H9 (cell line): Measurements from ENCODE around the gene MAD1L1. TPM values are rescaled to one million over a fixed set of nuclear protein-coding genes. Genes with fewer than 3 reads are reported as not detected.

Experiments
- DNase-seq: peaks from one replicate; pipeline ENCODE4 v3.0.0-alpha.2; 2017
- H2AFZ ChIP-seq: one replicate; pipeline ENCODE4 v1.6.1; 2013; ENCODE audit warnings: mild to moderate bottlenecking, low read length, control low read depth, moderate library complexity
- H2AK5ac ChIP-seq: 2 replicates; pipeline ENCODE4 v1.6.1; 2013; ENCODE audit warnings: low read length, control low read depth, mixed read lengths; ENCODE audit not compliant: insufficient read length
- H2BK120ac ChIP-seq: one replicate; pipeline ENCODE4 v1.6.1; 2013; ENCODE audit warnings: low read depth, mild to moderate bottlenecking, low read length, control low read depth, inconsistent platforms; ENCODE audit not compliant: poor library complexity, severe bottlenecking
- H2BK12ac ChIP-seq: 2 replicates; pipeline ENCODE4 v1.6.1; 2013; ENCODE audit warnings: low read length, control low read depth, mixed read lengths, low read depth; ENCODE audit not compliant: insufficient read length
- H2BK15ac ChIP-seq: 2 replicates; pipeline ENCODE4 v1.6.1; 2013; ENCODE audit warnings: low read depth, low read length, control low read depth
- H2BK20ac ChIP-seq: one replicate; pipeline ENCODE4 v1.6.1; 2013; ENCODE audit warnings: low read depth, mild to moderate bottlenecking, low read length, control low read depth, inconsistent platforms; ENCODE audit not compliant: poor library complexity, severe bottlenecking
- H2BK5ac ChIP-seq: 2 replicates; pipeline ENCODE4 v1.6.1; 2013; ENCODE audit warnings: low read length, control low read depth, mixed read lengths; ENCODE audit not compliant: insufficient read length
- H3K14ac ChIP-seq: 2 replicates; pipeline ENCODE4 v1.6.1; 2013; ENCODE audit warnings: low read length, control low read depth; ENCODE audit not compliant: insufficient read depth
- H3K18ac ChIP-seq: 2 replicates; pipeline ENCODE4 v1.6.1; 2013; ENCODE audit warnings: low read depth, mild to moderate bottlenecking, mixed read lengths, low read length, control low read depth; ENCODE audit not compliant: insufficient read length
- H3K23ac ChIP-seq: 2 replicates; pipeline ENCODE4 v1.6.1; 2013; ENCODE audit warnings: low read length, control low read depth, mixed read lengths, low read depth; ENCODE audit not compliant: insufficient read length
- H3K23me2 ChIP-seq: 2 replicates; pipeline ENCODE4 v1.6.1; 2013; ENCODE audit warnings: low read depth, mild to moderate bottlenecking, mixed read lengths, low read length, control low read depth; ENCODE audit not compliant: insufficient read length, poor library complexity, severe bottlenecking
- H3K27ac ChIP-seq: 2 replicates; pipeline ENCODE4 v1.5.1; 2013; ENCODE audit warnings: low read length, control low read depth, mixed read lengths, low read depth; ENCODE audit not compliant: insufficient read length
- H3K27me3 ChIP-seq: 2 replicates; pipeline ENCODE4 v1.6.1; 2013; ENCODE audit warnings: low read length, control low read depth, inconsistent platforms; ENCODE audit not compliant: insufficient read depth
- H3K4ac ChIP-seq: 2 replicates; pipeline ENCODE4 v1.6.1; 2013; ENCODE audit warnings: low read depth, mild to moderate bottlenecking, control low read depth, inconsistent platforms, low read length, moderate library complexity
- H3K4me1 ChIP-seq: 2 replicates; pipeline ENCODE4 v1.6.1; 2013; ENCODE audit warnings: low read length, control low read depth, inconsistent platforms; ENCODE audit not compliant: insufficient read depth
- H3K4me2 ChIP-seq: 2 replicates; pipeline ENCODE4 v1.6.1; 2013; ENCODE audit warnings: low read length, control low read depth, mixed read lengths; ENCODE audit not compliant: insufficient read length, insufficient read depth
- H3K56ac ChIP-seq: 2 replicates; pipeline ENCODE4 v1.6.1; 2013; ENCODE audit warnings: low read depth, mild to moderate bottlenecking, mixed read lengths, low read length, control low read depth; ENCODE audit not compliant: insufficient read length
- H3K79me1 ChIP-seq: 2 replicates; pipeline ENCODE4 v1.6.1; 2013; ENCODE audit warnings: low read depth, mild to moderate bottlenecking, moderate library complexity, low read length, control low read depth, inconsistent platforms; ENCODE audit not compliant: insufficient read depth, poor library complexity, severe bottlenecking
- H3K79me2 ChIP-seq: 2 replicates; pipeline ENCODE4 v1.6.1; 2013; ENCODE audit warnings: low read length, control low read depth, inconsistent platforms; ENCODE audit not compliant: insufficient read depth
- H3K9ac ChIP-seq: 2 replicates; pipeline ENCODE4 v1.6.1; 2013; ENCODE audit warnings: low read length, control low read depth, mixed read lengths; ENCODE audit not compliant: insufficient read length; ENCODE audit errors: extremely low read depth
- H3K9me3 ChIP-seq: one replicate; pipeline ENCODE4 v1.6.1; 2013; ENCODE audit warnings: low read depth, low read length, inconsistent platforms; ENCODE audit not compliant: control insufficient read depth
- H3T11ph ChIP-seq: one replicate; pipeline ENCODE4 v1.6.1; 2013; ENCODE audit warnings: mild to moderate bottlenecking, low read length, control low read depth, inconsistent platforms
- H4K20me1 ChIP-seq: one replicate; pipeline ENCODE4 v1.6.1; 2013; ENCODE audit not compliant: control insufficient read depth, insufficient read length, insufficient read depth
- H4K5ac ChIP-seq: 2 replicates; pipeline ENCODE4 v1.6.1; 2013; ENCODE audit warnings: low read depth, mild to moderate bottlenecking, mixed read lengths, low read length, control low read depth; ENCODE audit not compliant: insufficient read length
- H4K8ac ChIP-seq: replicated peaks from 2 replicates; pipeline ENCODE4 v1.6.1; 2013; ENCODE audit warnings: low read length, control low read depth, mixed read lengths, low read depth; ENCODE audit not compliant: insufficient read length
- H4K91ac ChIP-seq: 2 replicates; pipeline ENCODE4 v1.6.1; 2013; ENCODE audit warnings: low read depth, mild to moderate bottlenecking, moderate library complexity, mixed read lengths, low read length, control low read depth; ENCODE audit not compliant: insufficient read length
- H3K27ac Mint-ChIP-seq, 3 experiments: 2 replicates in 2 of 3; 3 replicates in 1 of 3; pipeline ENCODE4 v1.8.0; 2020 to 2021; ENCODE audit warnings: mixed read lengths in 3 of 3, mild to moderate bottlenecking in 1 of 3, moderate library complexity in 1 of 3
- H3K27me3 Mint-ChIP-seq: 2 replicates; pipeline ENCODE4 v1.8.0; 2021; ENCODE audit warnings: low read depth, mild to moderate bottlenecking, moderate library complexity, mixed read lengths
- H3K36me3 Mint-ChIP-seq, 3 experiments: 2 replicates in 2 of 3; 3 replicates in 1 of 3; pipeline ENCODE4 v1.8.0; 2020 to 2021; ENCODE audit warnings: low read depth in 3 of 3, mixed read lengths in 3 of 3; ENCODE audit not compliant: insufficient read depth in 1 of 3
- H3K4me1 Mint-ChIP-seq, 2 experiments: 2 replicates each; pipeline ENCODE4 v1.8.0; 2020; ENCODE audit warnings: mixed read lengths in 2 of 2
- H3K4me3 Mint-ChIP-seq, 2 experiments: 2 replicates in 1 of 2; 3 replicates in 1 of 2; pipeline ENCODE4 v1.8.0; 2020 to 2021; ENCODE audit warnings: mild to moderate bottlenecking in 2 of 2, mixed read lengths in 2 of 2, moderate library complexity in 1 of 2
- H3K9me3 Mint-ChIP-seq, 2 experiments: 2 replicates in 1 of 2; 3 replicates in 1 of 2; pipeline ENCODE4 v1.8.0; 2020; ENCODE audit warnings: mild to moderate bottlenecking in 2 of 2, mixed read lengths in 2 of 2, moderate library complexity in 1 of 2
- CTCF ChIP-seq: fragments of 200-600 bp; sonication (generic); conservative IDR thresholded peaks from 3 replicates; pipeline ENCODE4 v1.8.0; 2021; ENCODE audit warnings: antibody characterized with exemption, mild to moderate bottlenecking
- WGBS: extraction: QIAGEN DNeasy Blood & Tissue Kit; methylation state at CpG from one replicate; pipeline ENCODE4 v1.1.7; 2013; ENCODE audit warnings: missing lambda C conversion rate, low lambda C conversion rate, mixed read lengths; ENCODE audit not compliant: insufficient read length; ENCODE audit errors: extremely low coverage; 5-methylcytosine and 5-hydroxymethylcytosine counted together
- total RNA-seq: library from RNA; stranded (reverse); gene quantifications from 2 replicates; pipeline ENCODE4 v1.2.1, GENCODE V29; 2021

Gene MAD1L1
- total RNA-seq, 1 experiment from 2014 or later: 39.0 TPM

- Histone ChIP-seq H3K79me2 (no peaks in the 10 kb centered on the region), H2BK120ac (no peak overlapping the region), H3K4ac (no peak overlapping the region), H2BK5ac (no peak overlapping the region), H2BK15ac (no peak overlapping the region), H3K27ac (no peak overlapping the region), H4K8ac (no peak overlapping the region), H3K56ac (no peak overlapping the region), H3K18ac (no peak overlapping the region), H3K4me2 (no peak overlapping the region), H3T11ph (no peak overlapping the region), H3K27me3 (no peaks in the 10 kb centered on the region), H4K5ac (no peak overlapping the region), H2BK12ac (no peak overlapping the region), H3K4me1 (no peaks in the 10 kb centered on the region), H3K23ac (no peak overlapping the region), H4K20me1 (no peaks in the 10 kb centered on the region), H2AFZ (no peak overlapping the region), H4K91ac (no peak overlapping the region), H2AK5ac (no peak overlapping the region), H3K79me1 (no peaks in the 10 kb centered on the region), H3K23me2 (no peaks in the 10 kb centered on the region), H3K14ac (no peak overlapping the region), H2BK20ac (no peak overlapping the region), H3K9ac (no peak overlapping the region), H3K9me3 (no peaks in the 10 kb centered on the region)
- no CpG with 5 or more reads among the region's 35 CpGs for WGBS
- DNase-seq: no peak
- peak overlapping the region in 1 of 3 experiments; percentile 62; a peak in 1 of 7 replicates for H3K27ac Mint-ChIP-seq
- H3K27me3 Mint-ChIP-seq: no peaks in the 10 kb centered on the region
- no peaks in the 10 kb centered on the region for H3K36me3 Mint-ChIP-seq
- no peak for TF ChIP-seq CTCF
- H3K9me3 Mint-ChIP-seq: no peaks in the 10 kb centered on the region
- no peak overlapping the region for H3K4me3 Mint-ChIP-seq
- H3K4me1 Mint-ChIP-seq: peaks cover 4 to 11% of the 10 kb centered on the region in 2 experiments; a peak in 3 of 4 replicates
These were observed 383.2 kb downstream of the MAD1L1 start for GRCh38 chr7:1849351-1850041.
